PC-3 (cell line): Measurements from ENCODE around the gene ARHGAP12. TPM values are rescaled to one million over a fixed set of nuclear protein-coding genes. Genes with fewer than 3 reads are reported as not detected.

Experiments used
- ATAC-seq: fragments of 200-7000 bp; cut with Tn5 transposase; 2 replicates; pipeline ENCODE4 v1.9.1; 2020; ENCODE audit warnings: mild to moderate bottlenecking, moderate library complexity
- BruUV-seq: library from RNA; stranded (reverse); fragments of 400-500 nt; replicated peaks from 2 replicates; lab custom pipeline; 2021; lab: Mats Ljungman, UMichigan
- CTCF ChIA-PET: fragments of 300-600 bp; sonication (Branson Sonifier 250); formaldehyde crosslinking; loops from one replicate; lab custom pipeline; 2022; ENCODE audit warnings: antibody characterized with exemption; lab: Charles Lee
- POLR2A ChIA-PET: fragments of 300-600 bp; sonication (Branson Sonifier 250); formaldehyde crosslinking; loops from one replicate; lab custom pipeline; 2022; ENCODE audit warnings: antibody characterized with exemption; ENCODE audit not compliant: unreplicated experiment; lab: Charles Lee
- DNase-seq: peaks from one replicate; pipeline ENCODE4 v3.0.0-alpha.2; 2015
- H2AFZ ChIP-seq: fragments of 300-600 bp; sonication (generic); 2 replicates; pipeline ENCODE4 v1.6.0; 2016; ENCODE audit warnings: antibody characterized with exemption, low read length
- H3F3A ChIP-seq: fragments of 300-600 bp; sonication (generic); one replicate; pipeline ENCODE4 v1.6.0; 2017; ENCODE audit warnings: antibody characterized with exemption, low read length, control low read depth, mild to moderate bottlenecking; ENCODE audit not compliant: unreplicated experiment
- H3K27ac ChIP-seq: fragments of 300-600 bp; sonication (generic); 2 replicates; pipeline ENCODE4 v1.5.1; 2016; ENCODE audit warnings: mild to moderate bottlenecking, low read length
- H3K27me3 ChIP-seq: fragments of 300-600 bp; sonication (generic); 2 replicates; pipeline ENCODE4 v1.6.1; 2016; ENCODE audit warnings: low read length, mixed read lengths
- H3K36me3 ChIP-seq: fragments of 300-600 bp; sonication (generic); 2 replicates; pipeline ENCODE4 v1.6.1; 2016; ENCODE audit warnings: low read depth, mixed run types, low read length, mixed read lengths
- H3K4me1 ChIP-seq: fragments of 300-600 bp; sonication (generic); 2 replicates; pipeline ENCODE4 v1.5.1; 2016; ENCODE audit warnings: low read length; ENCODE audit not compliant: insufficient read depth
- H3K4me2 ChIP-seq: fragments of 300-600 bp; sonication (generic); 2 replicates; pipeline ENCODE4 v1.6.0; 2016; ENCODE audit warnings: low read length
- H3K4me3 ChIP-seq: fragments of 300-600 bp; sonication (generic); 2 replicates; pipeline ENCODE4 v1.5.1; 2016; ENCODE audit warnings: mild to moderate bottlenecking, low read length, mixed read lengths
- H3K79me2 ChIP-seq: fragments of 300-600 bp; sonication (generic); 2 replicates; pipeline ENCODE4 v1.6.1; 2017; ENCODE audit warnings: low read length, mixed read lengths
- H3K9ac ChIP-seq: fragments of 300-600 bp; sonication (generic); 2 replicates; pipeline ENCODE4 v1.6.0; 2016; ENCODE audit warnings: mild to moderate bottlenecking, low read length
- H3K9me2 ChIP-seq: fragments of 300-600 bp; sonication (generic); replicated peaks from 2 replicates; pipeline ENCODE4 v1.6.1; 2016; ENCODE audit warnings: mixed run types, low read length, mixed read lengths
- H3K9me3 ChIP-seq: fragments of 300-600 bp; sonication (generic); 2 replicates; pipeline ENCODE4 v1.6.1; 2016; ENCODE audit warnings: low read length, mixed read lengths
- H4K20me1 ChIP-seq: fragments of 300-600 bp; sonication (generic); 2 replicates; pipeline ENCODE4 v1.6.1; 2016; ENCODE audit warnings: low read length, mixed read lengths
- EZH2 ChIP-seq: fragments of 300-600 bp; sonication (generic); IDR thresholded peaks from one replicate; pipeline ENCODE4 v1.6.1; 2017; ENCODE audit warnings: antibody characterized with exemption, mild to moderate bottlenecking, low read length; ENCODE audit not compliant: unreplicated experiment
- EZH2phosphoT487 ChIP-seq: fragments of 300-600 bp; sonication (generic); IDR thresholded peaks from 2 replicates; pipeline ENCODE4 v1.6.1; 2018; ENCODE audit warnings: mild to moderate bottlenecking, antibody characterized with exemption, low read length, borderline replicate concordance
- intact Hi-C: fragments of 100-400 bp; cut with micrococcal nuclease; formaldehyde crosslinking; loops from 2 replicates; pipeline ENCODE4 v1.9.0; 2023
- total RNA-seq: library from RNA; depleted of rRNA; stranded (reverse); fragments of >200 nt; gene quantifications from 2 replicates; pipeline ENCODE4 v1.2.3, GENCODE V29; 2014
- TF ChIP-seq, protein P1 (sequence below): fragments of 300-600 bp; sonication (generic); conservative IDR thresholded peaks from 2 replicates; pipeline ENCODE4 v1.5.1; 2017; ENCODE audit warnings: antibody characterized with exemption, low read depth, mild to moderate bottlenecking, low read length

Gene ARHGAP12
- total RNA-seq, 1 experiment from 2014 or later: 16.6 TPM

DNA sequence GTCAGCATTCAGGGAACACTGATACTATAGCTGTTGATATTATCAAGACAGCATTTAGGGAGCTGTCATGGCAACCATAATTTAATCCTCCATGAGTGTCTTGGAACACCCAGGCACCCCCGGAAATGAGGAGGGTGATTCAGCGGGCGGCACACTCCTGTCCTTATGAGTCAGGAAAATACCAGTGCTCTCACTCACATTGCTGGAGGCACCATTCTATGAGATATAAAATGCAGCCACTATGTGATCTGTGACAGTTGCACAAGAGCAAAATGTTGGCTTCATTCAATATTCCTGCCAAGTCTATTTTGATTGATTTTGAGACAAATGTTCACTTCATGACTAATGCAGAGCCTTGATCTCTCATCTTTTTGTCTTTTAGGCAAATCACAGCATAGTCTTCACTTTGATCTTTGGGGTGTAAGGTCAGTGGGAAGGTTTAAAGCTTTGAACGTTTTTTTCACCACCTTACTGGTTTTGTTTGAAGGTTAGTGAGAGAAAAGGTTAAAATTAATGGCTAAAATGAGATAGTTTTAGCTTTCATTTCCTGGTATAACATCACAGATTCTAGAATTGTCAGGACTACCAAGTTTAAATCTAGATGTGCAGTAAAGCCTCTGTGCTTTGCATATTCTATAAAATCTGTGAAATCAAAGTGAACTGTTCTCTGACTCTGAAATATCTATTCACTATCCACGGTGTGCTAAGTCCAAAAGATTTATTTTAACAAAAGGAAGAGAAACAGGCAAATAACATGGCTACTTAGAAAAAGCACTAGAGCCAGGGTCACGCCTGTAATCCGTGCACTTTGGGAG, 12.4 kb upstream of the ARHGAP12 start:
- Histone ChIP-seq H3K4me1 (peaks cover 76% of the 10 kb centered on the region), H3K9ac (peak overlapping the region; percentile 56), H3K27ac (peak overlapping the region; percentile 94), H3K27me3 (no peaks in the 10 kb centered on the region), H3K4me2 (peak overlapping the region; percentile 69), H3K4me3 (peak overlapping the region; percentile 29; the same call in 1 of the 2 replicates), H3F3A (peaks cover 6% of the 10 kb centered on the region), H3K9me3 (no peaks in the 10 kb centered on the region), H3K79me2 (no peaks in the 10 kb centered on the region), H4K20me1 (no peaks in the 10 kb centered on the region), H3K36me3 (no peaks in the 10 kb centered on the region), H3K9me2 (no peaks in the 10 kb centered on the region), H2AFZ (0 out of 2 replicates have a peak overlapping the region, but pooled peaks have one; percentile 1)
- TF ChIP-seq EZH2 (no peak), EZH2phosphoT487 (no peak)
- TF ChIP-seq, protein P1, sequence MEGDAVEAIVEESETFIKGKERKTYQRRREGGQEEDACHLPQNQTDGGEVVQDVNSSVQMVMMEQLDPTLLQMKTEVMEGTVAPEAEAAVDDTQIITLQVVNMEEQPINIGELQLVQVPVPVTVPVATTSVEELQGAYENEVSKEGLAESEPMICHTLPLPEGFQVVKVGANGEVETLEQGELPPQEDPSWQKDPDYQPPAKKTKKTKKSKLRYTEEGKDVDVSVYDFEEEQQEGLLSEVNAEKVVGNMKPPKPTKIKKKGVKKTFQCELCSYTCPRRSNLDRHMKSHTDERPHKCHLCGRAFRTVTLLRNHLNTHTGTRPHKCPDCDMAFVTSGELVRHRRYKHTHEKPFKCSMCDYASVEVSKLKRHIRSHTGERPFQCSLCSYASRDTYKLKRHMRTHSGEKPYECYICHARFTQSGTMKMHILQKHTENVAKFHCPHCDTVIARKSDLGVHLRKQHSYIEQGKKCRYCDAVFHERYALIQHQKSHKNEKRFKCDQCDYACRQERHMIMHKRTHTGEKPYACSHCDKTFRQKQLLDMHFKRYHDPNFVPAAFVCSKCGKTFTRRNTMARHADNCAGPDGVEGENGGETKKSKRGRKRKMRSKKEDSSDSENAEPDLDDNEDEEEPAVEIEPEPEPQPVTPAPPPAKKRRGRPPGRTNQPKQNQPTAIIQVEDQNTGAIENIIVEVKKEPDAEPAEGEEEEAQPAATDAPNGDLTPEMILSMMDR: no peak
- TSS peak; percentile 80 for BruUV-seq
- peak; percentile 98 for DNase-seq
- intact Hi-C loops: loop anchor here (5.0 kb wide), 1 partner anchor 44 kb away; no protein-coding TSS in a partner anchor
- ChIA-PET CTCF (no interaction called here), POLR2A (no interaction called here)
- ATAC-seq: peak; percentile 79

DNA sequence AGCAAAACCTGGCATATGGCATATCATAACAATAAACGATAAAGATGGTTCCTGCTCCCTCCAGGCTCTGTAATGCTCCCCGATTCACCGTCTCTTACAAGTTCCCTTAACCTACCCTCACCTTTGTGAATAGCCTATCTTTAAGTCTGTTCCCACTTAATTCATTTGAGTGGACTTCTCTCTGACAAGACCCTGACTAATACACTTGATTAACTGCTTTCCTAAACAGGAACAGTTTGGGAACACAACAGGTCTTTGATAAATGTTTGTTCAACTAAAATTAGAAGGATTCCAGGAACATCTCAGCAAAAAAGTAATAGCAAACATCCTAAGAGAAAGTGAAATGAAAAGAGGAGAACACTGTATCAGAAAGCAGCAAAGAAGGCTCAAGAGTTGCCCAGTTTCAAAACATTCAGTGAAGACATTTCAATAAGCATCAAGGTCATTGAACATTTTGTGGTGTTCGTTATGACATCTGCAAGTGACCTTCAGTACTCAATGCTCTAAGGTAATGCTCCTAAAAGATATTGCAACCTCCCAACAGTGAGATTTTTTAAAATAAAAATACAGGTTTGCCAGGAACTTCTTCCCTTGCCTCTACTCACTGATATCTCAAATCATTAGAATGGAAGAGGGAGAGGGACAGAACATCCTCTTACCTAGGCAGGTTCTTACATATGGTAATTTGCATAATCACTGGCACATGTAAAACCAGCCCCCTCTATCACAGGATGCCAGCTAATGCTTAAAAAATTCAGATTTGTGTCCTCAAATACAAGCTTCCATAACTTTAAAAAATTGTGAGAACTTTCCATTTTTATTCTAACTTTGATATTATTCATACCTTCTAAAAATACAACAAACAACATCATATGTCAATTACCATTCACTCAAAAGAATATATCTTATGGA, 11.4 kb upstream of the ARHGAP12 start:
- BruUV-seq: no TSS peak
- Histone ChIP-seq H3K4me2 (peak overlapping the region; percentile 69), H3K27me3 (no peaks in the 10 kb centered on the region), H2AFZ (no peak overlapping the region), H3K9ac (peak overlapping the region; percentile 22; the same call in 1 of the 2 replicates), H3K9me3 (no peaks in the 10 kb centered on the region), H3K36me3 (no peaks in the 10 kb centered on the region), H3K27ac (peak overlapping the region; percentile 85), H3F3A (peaks cover 6% of the 10 kb centered on the region), H3K9me2 (no peaks in the 10 kb centered on the region), H3K4me1 (peaks cover 77% of the 10 kb centered on the region), H3K79me2 (no peaks in the 10 kb centered on the region), H3K4me3 (peak overlapping the region; percentile 29; the same call in 1 of the 2 replicates), H4K20me1 (no peaks in the 10 kb centered on the region)
- intact Hi-C loops: loop anchor here (5.0 kb wide), 1 partner anchor 43 kb away; no protein-coding TSS in a partner anchor
- DNase-seq: peak; percentile 31
- CTCF ChIA-PET: no interaction called here
- ATAC-seq: no peak
- TF ChIP-seq, protein P1: no peak
- POLR2A ChIA-PET: no interaction called here
